Right renal pelvis (tissue), 4 donors: Measurements from ENCODE around the gene EVI5L. TPM values are rescaled to one million over a fixed set of nuclear protein-coding genes. Genes with fewer than 3 reads are reported as not detected.

ENCODE experiments used
- DNase-seq, 4 donors: peaks; one replicate each; pipeline ENCODE4 v3.0.0-alpha.2; 2013; ENCODE audit warnings: low read depth in 4 of 4, low spot score in 3 of 4, missing footprints in 1 of 4
- polyA plus RNA-seq, 4 donors: library from polyadenylated mRNA; unstranded; fragments of 120-200 nt; gene quantifications; one replicate each; pipeline ENCODE4 v1.2.1, GENCODE V29; 2013; ENCODE audit not compliant: insufficient read length in 4 of 4

EVI5L gene
- polyA plus RNA-seq, 4 donors = 15.4 to 19.0 (median 16.1) TPM

- no peak for DNase-seq
Observed at GRCh38 chr19:7869910-7870511, 40.0 kb downstream of the EVI5L start.

GRCh38 chr19:7870571-7871436 lies 40.8 kb downstream of the EVI5L start:
- DNase-seq = no peak

GRCh38 chr19:7871437-7872305 lies 41.7 kb downstream of the EVI5L start:
- DNase-seq = no peak

GRCh38 chr19:7872306-7873204 lies 42.5 kb downstream of the EVI5L start:
- DNase-seq = no peak

- DNase-seq = no peak
Observed at GRCh38 chr19:7873304-7874075, 43.5 kb downstream of the EVI5L start.

GRCh38 chr19:7874076-7874896 lies 44.3 kb downstream of the EVI5L start, which contains the start of gene PRR36:
PRR36 (minus strand) TSS chr19:7874390; CDS start chr19:7873689, 701 bp downstream.
- DNase-seq = no peak

GRCh38 chr19:7874897-7875273 lies 44.9 kb downstream of the EVI5L start:
- no peak for DNase-seq

GRCh38 chr19:7877249-7877836 lies 47.3 kb downstream of the EVI5L start:
- no peak for DNase-seq

- no peak for DNase-seq
Observed at GRCh38 chr19:7879111-7879807, 49.2 kb downstream of the EVI5L start.

GRCh38 chr19:7879836-7880235 lies 49.8 kb downstream of the EVI5L start:
- no peak for DNase-seq

GRCh38 chr19:7881910-7882309 lies 51.9 kb downstream of the EVI5L start:
- no peak for DNase-seq

- DNase-seq = no peak
Observed at GRCh38 chr19:7883105-7883504, 53.1 kb downstream of the EVI5L start.

- DNase-seq = no peak
Observed at GRCh38 chr19:7883796-7884570, 54.0 kb downstream of the EVI5L start.

- DNase-seq = no peak
Observed at GRCh38 chr19:7885818-7886217, 55.8 kb downstream of the EVI5L start.

- no peak for DNase-seq
Observed at GRCh38 chr19:7887408-7888144, 57.6 kb downstream of the EVI5L start.
